ENCODE results near the gene ACOT8.
A peak's percentile ranks its signal among the peaks of the same experiment; 100 is the strongest.

ACOT8 gene

DNA sequence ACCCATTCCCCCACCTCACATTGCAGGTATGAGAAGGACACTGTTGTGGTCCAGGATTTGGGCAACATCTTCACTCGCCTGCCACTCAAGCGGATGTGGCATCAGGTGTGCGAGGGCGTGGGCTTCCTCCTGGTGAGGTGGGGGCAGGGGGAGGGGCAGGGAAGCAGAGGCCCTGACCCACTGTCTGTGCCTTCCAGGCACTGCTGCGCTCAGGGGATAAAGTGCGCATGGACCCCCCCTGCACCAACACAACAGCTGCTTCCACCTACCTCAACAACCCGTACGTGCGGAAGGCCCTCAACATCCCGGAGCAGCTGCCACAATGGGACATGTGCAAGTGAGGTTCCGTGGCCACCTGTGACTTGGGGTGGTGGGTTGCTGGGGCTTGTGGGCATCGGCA lies 37.6 kb upstream of the ACOT8 start:
- DNase-seq (ENCODE audit: low read depth in 1 of 2, low spot score in 1 of 2), result no peak
- no peak overlapping the region for H3K27ac ChIP-seq (replicated peaks)
- H3K27me3 ChIP-seq (ENCODE audit: insufficient read depth, poor library complexity, severe bottlenecking), result no peaks in the 10 kb centered on the region
- no peak overlapping the region for H3K4me3 ChIP-seq (replicated peaks; ENCODE audit: insufficient read depth, low read length)
- TF ChIP-seq CTCF (IDR thresholded peaks at IDR 0.05; ENCODE audit: insufficient read depth, low read length) (no peak), POLR2AphosphoS5 (IDR thresholded peaks at IDR 0.05; ENCODE audit: low read depth) (no peak), SPI1 (IDR thresholded peaks at IDR 0.05; ENCODE audit: borderline replicate concordance, low read depth) (no peak), GABPA (IDR thresholded peaks at IDR 0.05; ENCODE audit: low read depth) (no peak)
- TF ChIP-seq, protein P1, sequence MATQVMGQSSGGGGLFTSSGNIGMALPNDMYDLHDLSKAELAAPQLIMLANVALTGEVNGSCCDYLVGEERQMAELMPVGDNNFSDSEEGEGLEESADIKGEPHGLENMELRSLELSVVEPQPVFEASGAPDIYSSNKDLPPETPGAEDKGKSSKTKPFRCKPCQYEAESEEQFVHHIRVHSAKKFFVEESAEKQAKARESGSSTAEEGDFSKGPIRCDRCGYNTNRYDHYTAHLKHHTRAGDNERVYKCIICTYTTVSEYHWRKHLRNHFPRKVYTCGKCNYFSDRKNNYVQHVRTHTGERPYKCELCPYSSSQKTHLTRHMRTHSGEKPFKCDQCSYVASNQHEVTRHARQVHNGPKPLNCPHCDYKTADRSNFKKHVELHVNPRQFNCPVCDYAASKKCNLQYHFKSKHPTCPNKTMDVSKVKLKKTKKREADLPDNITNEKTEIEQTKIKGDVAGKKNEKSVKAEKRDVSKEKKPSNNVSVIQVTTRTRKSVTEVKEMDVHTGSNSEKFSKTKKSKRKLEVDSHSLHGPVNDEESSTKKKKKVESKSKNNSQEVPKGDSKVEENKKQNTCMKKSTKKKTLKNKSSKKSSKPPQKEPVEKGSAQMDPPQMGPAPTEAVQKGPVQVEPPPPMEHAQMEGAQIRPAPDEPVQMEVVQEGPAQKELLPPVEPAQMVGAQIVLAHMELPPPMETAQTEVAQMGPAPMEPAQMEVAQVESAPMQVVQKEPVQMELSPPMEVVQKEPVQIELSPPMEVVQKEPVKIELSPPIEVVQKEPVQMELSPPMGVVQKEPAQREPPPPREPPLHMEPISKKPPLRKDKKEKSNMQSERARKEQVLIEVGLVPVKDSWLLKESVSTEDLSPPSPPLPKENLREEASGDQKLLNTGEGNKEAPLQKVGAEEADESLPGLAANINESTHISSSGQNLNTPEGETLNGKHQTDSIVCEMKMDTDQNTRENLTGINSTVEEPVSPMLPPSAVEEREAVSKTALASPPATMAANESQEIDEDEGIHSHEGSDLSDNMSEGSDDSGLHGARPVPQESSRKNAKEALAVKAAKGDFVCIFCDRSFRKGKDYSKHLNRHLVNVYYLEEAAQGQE (IDR thresholded peaks at IDR 0.05; ENCODE audit: insufficient replicate concordance, low read depth), result no peak

DNA sequence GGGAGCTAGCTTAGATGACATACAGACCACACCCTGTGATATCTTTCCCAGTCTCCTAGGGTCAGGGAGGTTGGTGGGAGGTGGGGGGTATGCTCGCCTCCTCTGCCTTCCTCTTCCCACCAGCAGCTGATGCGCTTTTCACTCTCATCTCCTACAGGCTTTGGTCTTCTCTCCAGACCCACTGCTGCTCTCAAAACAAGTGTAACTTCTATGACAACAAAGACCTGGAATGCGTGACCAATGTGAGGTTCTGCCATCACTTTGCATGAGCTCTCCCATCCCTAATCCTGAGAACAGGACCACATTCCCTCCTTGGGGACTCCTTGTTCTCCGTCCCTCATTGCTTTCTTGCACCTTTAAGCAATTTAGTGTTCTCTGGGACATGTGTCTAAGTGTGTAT lies 36.6 kb upstream of the ACOT8 start:
- DNase-seq (ENCODE audit: low read depth in 1 of 2, low spot score in 1 of 2), result no peak
- TF ChIP-seq, protein P1 (IDR thresholded peaks at IDR 0.05; ENCODE audit: insufficient replicate concordance, low read depth), result no peak
- TF ChIP-seq GABPA (IDR thresholded peaks at IDR 0.05; ENCODE audit: low read depth) (no peak), CTCF (IDR thresholded peaks at IDR 0.05; ENCODE audit: insufficient read depth, low read length) (no peak), POLR2AphosphoS5 (IDR thresholded peaks at IDR 0.05; ENCODE audit: low read depth) (no peak), SPI1 (IDR thresholded peaks at IDR 0.05; ENCODE audit: borderline replicate concordance, low read depth) (no peak)
- H3K27me3 ChIP-seq (ENCODE audit: insufficient read depth, poor library complexity, severe bottlenecking), result no peaks in the 10 kb centered on the region
- 0 out of 2 replicates have a peak overlapping the region, but pooled peaks have one; percentile 2 for H3K27ac ChIP-seq (replicated peaks)
- no peak overlapping the region for H3K4me3 ChIP-seq (replicated peaks; ENCODE audit: insufficient read depth, low read length)

GRCh38 chr20:45892828-45893500 lies 35.8 kb upstream of the ACOT8 start:
- Histone ChIP-seq H3K4me3 (replicated peaks; ENCODE audit: insufficient read depth, low read length) (peak overlapping the region; percentile 75), H3K27ac (replicated peaks) (peak overlapping the region; percentile 67), H3K27me3 (ENCODE audit: insufficient read depth, poor library complexity, severe bottlenecking) (no peaks in the 10 kb centered on the region)
- DNase-seq (ENCODE audit: low read depth in 1 of 2, low spot score in 1 of 2), result peak in 1 of 2 experiments; percentile 45
- TF ChIP-seq, protein P1 (IDR thresholded peaks at IDR 0.05; ENCODE audit: insufficient replicate concordance, low read depth), result no peak
- TF ChIP-seq POLR2AphosphoS5 (IDR thresholded peaks at IDR 0.05; ENCODE audit: low read depth) (no peak; the same call in 1 of the 2 replicates), SPI1 (IDR thresholded peaks at IDR 0.05; ENCODE audit: borderline replicate concordance, low read depth) (no peak), GABPA (IDR thresholded peaks at IDR 0.05; ENCODE audit: low read depth) (no peak), CTCF (IDR thresholded peaks at IDR 0.05; ENCODE audit: insufficient read depth, low read length) (no peak)

Measured in HL-60 (cell line).